ENCODE measurements around the gene CFL1.

DNA sequence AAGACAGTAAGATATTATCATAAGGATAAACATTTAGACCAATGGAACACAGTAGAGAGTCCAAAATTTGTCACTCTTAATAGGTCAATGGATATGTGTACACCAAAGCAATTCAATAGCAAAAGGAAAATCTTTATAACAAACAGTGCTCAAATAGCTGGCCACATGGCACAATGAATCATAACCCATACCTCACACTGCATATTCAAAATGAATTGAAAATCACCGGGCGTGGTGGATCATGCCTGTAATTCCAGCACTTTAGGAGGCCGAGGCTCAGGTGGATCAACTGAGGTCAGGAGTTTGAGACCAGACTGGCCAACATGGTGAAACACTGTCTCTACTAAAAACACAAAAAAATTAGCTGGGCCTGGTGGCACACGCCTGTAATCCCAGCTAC lies 15.8 kb downstream of the CFL1 start:
- TF ChIP-seq, protein P1, sequence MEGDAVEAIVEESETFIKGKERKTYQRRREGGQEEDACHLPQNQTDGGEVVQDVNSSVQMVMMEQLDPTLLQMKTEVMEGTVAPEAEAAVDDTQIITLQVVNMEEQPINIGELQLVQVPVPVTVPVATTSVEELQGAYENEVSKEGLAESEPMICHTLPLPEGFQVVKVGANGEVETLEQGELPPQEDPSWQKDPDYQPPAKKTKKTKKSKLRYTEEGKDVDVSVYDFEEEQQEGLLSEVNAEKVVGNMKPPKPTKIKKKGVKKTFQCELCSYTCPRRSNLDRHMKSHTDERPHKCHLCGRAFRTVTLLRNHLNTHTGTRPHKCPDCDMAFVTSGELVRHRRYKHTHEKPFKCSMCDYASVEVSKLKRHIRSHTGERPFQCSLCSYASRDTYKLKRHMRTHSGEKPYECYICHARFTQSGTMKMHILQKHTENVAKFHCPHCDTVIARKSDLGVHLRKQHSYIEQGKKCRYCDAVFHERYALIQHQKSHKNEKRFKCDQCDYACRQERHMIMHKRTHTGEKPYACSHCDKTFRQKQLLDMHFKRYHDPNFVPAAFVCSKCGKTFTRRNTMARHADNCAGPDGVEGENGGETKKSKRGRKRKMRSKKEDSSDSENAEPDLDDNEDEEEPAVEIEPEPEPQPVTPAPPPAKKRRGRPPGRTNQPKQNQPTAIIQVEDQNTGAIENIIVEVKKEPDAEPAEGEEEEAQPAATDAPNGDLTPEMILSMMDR (conservative IDR thresholded peaks at IDR 0.05; ENCODE audit: low read length) = no peak
- TF ChIP-seq EZH2phosphoT487 (IDR thresholded peaks at IDR 0.05; ENCODE audit: borderline replicate concordance) = no peak
